DMS153 treated with DMSO at 0.1 percent for 48 hours (cell line): ENCODE data around the gene CCNI2.

Experiments used
- DNase-seq: peaks from one replicate; lab custom pipeline; 2025; ENCODE audit not compliant: unreplicated experiment; lab: John Stamatoyannopoulos, UW

CCNI2 gene, protein sequence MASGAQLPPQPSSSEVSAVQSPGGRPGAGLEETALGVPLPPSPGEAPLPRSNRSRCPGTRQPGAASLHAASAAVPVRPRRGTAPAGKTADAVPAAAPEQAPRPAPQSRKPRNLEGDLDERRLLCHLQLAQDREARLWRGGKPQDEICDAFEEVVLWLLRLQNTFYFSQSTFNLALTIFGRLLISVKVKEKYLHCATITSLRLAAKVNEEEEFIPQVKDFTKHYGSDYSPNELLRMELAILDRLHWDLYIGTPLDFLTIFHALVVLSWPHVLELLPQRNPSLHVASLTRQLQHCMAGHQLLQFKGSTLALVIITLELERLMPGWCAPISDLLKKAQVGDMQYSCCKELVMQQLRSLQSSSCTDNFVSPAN

GRCh38 chr5:132746954-132747615 lies at the start of gene CCNI2:
Gene CCNI2, plus strand, starts transcription at chr5:132747426. Its CDS starts 70 bp downstream, at chr5:132747496.
- no peak for DNase-seq

DNA sequence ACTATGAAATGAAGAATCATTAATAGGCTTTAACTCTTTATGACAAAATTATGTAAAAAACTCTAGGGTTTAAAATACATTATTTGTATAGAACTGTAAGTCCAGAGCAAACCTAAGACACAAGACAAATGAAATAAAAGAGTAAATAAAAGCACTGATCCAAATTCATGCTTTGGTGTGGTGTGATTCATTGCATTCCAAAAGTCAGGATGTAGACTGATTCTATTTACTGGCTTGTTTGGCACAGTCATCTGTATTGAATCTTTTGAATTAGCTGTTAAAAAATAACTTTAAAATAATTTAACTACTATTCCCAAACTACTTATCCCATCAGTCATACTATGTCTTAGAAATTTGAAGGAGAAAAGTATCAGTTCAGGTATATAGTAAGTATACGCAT lies 42.4 kb upstream of the CCNI2 start:
- no peak for DNase-seq

DNA sequence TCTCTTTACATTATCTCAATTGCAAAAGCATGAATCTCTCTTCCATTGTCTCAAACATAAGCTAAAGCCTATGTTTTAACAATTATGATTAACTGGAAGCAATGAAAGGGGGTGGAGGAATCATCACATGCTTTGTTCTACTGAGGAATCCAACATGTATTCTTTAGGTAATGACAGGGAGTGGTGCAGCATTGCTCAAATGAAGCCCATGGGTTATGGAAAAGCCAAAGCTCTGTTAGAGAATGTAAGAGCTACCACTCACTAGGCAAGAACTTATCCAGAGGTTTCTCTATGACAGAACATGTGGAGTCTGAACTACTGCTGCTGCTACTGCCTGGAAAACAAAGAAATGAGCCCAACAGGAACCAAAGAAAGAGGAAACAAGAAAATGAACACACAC lies 38.6 kb upstream of the CCNI2 start:
- DNase-seq: no peak

GRCh38 chr5:132714456-132715307 lies 32.5 kb upstream of the CCNI2 start:
- DNase-seq: no peak

DNA sequence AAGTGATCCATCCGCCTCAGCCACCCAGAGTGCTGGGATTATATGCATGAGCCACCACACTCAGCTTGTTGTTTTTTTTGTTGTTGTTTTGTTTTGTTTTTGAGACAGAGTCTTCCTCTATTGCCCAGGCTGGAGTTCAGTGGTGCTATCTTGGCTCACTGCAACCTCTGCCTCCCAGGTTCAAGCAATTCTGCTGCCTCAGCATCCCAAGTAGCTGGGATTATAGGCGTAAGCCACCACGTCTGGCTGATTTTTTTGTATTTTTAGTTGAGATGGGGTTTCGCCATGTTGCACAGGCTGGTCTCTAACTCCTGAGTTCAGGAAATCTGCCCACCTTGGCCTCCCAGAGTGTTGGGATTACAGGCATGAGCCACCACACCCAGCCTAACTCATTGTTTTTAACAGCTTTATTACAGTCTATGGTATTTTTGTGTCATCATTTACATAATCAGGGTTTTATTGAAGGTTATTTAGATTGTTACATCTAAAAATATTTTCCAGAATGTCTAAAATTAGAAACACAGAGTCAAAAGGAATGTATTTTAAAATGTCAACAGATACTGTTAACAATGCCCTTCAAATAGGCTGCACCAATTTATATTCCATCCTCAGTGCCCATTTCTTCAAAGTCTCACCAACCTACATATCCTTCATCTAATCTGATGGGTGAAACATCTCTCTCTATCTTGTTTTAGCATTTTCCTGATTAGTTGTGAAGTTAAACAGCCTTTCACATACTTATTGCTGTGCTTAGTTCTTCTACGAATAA lies 28.5 kb upstream of the CCNI2 start:
- DNase-seq: no peak

- DNase-seq: no peak
Observed at GRCh38 chr5:132725745-132726144, 21.5 kb upstream of the CCNI2 start.

DNA sequence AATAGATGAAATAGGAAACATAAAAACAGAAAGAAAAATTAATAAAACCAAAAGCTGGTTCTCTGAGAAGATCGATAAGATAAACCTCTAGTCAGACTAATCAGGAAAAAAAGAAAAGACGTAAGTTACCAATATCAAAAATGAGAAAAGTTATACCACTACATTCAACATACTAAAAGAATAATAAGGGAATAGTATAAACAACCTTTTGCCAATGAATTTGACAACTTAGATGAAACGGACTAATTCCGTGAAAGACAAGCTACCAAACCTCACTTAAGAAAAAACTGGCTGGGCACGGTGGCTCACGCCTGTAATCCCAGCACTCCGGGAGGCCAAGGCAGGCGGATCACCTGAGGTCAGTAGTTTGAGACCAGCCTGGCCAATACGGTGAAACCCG lies 17.3 kb upstream of the CCNI2 start:
- no peak for DNase-seq

GRCh38 chr5:132733499-132734148 lies 13.6 kb upstream of the CCNI2 start:
- no peak for DNase-seq

- no peak for DNase-seq
Observed at GRCh38 chr5:132734687-132735086, 12.5 kb upstream of the CCNI2 start.

DNA sequence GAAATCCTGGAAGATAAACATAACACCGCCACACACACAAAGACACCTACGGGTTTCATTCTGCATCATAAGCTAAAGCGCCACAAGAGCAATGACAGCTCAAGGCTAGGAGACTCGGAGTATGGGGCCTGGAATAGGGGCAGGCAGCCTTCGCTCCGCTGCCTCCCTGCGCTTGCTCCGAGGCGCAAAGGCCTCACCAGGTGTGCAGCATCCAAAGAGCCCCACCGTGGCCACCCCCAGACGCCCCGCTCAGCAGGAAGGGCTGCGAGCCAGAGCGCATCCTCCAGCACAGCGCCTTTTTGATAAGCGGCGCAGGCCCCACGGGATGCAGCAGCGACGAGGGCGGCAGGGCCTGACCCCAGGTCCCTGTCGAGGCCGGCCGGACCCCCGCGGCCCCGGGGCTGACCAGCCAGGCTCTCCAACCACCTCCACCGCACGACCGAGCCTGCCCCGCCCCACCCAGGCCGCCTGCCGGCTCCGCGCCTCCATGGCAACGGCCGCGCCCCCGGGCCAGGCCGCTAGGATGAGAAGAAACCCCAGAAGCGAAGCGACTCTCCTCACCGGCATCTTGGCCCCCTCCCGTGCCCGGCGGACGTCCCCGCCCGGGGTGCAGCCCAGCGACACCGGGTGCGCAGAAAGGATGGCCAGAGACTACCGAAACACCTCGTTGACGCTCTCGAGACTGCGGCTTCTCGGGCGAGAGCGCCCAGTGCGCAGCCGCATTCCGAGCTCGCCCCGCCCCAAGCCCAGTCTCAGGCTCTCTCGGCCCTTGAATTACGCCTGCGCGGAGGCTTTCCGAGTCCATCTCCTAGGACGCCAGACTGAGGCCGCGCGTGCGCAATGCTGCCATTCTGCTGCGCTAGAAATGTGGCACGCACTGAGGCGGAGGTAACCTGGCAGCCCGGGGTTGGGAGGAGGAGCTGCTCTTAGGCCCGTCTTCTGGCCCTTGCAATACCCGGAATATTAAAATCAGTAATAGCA lies 10.1 kb upstream of the CCNI2 start, which contains the start of gene KIF3A:
TSS of gene KIF3A (minus strand) at position 694 of the 981 bp plus-strand sequence. CDS start at position 567, 127 bp downstream.
- DNase-seq: peak; percentile 74

DNA sequence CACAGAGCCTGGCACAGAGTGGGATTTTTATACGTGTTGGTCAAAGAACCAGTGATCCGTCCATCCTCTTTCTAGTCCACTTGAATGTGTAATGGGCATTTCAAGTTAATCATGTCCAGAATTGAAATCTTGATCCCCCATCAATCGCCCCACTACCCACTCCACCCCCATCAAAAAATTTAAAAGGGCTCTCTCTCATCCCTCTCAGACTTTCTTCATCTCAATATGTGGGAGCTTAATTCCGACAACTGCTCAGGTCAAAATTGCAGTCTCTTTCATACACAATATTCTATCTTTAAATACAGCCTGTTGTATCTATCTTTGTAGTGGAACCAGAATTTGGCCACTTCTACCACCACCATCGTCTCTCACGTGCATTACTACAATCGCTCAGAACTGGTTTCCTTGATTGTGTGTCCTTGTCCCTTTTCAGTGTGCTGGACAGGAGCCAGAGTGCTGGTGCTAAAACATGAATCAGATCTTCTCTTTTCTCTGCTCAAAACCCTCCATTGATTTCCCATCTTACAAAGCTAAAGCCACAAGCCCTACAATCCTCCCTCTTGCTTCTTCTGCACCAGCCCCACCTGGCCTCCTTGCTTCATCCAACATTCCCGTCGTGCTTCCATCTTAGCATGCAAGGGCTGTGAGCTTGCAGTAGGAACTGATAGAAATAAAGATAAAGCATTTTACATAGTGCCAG lies 9.1 kb upstream of the CCNI2 start:
- DNase-seq: no peak

DNA sequence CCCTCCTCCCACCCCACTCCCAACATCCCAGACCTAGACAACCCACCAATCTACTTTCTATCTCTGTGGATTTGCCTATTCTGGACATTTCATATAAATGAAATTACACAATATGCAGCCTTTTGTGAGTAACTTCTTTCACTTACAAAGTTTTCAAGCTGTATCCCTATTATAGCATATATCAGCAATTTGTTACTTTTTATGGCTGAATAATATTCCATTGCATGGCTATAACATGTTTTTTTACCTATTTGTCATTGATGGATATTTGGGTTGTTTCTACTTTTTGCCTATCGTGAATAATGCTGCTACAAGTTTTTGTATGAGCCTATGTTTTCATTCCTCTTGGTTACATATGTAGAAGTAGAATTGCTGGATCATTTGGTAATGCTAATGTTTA lies 8.0 kb upstream of the CCNI2 start:
- no peak for DNase-seq

DNA sequence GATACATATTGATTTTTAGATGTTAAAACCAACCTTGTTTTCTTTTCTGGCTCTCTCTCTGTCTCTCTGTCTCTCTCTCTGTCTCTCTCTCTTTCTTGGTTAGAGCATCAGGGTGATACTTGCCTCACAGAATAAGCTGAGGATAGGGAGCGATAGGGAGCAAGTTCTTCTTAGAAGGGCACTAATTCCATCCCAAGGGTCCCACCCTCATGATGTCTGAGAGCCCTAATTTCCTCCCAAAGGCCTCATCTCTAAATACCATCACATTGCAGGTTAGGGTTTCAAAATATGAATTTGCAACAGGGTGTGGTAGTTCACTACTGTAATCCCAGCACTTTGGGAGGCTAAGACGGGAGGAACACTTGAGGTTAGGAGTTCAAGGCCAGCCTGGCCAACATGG lies 5.1 kb upstream of the CCNI2 start:
- no peak for DNase-seq

DNA sequence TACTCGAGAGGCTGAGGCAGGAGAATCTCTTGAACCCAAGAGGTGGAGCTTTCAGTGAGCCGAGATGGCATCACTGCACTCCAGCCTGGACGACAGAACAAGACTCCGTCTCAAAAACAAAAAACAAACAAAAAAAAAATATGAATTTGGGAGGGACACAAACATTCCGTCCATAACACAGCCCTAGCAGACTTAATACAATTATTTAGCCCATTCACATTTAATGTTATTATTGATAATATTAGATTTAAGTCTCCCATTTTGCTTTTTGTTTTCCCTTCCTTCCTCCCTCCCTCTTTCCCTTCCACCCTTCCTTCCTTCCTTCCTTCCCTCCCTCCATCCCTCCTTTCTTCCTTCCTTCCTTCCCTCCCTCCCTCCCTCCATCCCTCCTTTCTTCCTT lies 4.6 kb upstream of the CCNI2 start:
- DNase-seq: no peak

- no peak for DNase-seq
Observed at GRCh38 chr5:132744659-132745058, 2.6 kb upstream of the CCNI2 start.

- no peak for DNase-seq
Observed at GRCh38 chr5:132746592-132746953, 653 bp upstream of the CCNI2 start.

GRCh38 chr5:132747616-132748440 lies 602 bp downstream of the CCNI2 start:
- DNase-seq: no peak

DNA sequence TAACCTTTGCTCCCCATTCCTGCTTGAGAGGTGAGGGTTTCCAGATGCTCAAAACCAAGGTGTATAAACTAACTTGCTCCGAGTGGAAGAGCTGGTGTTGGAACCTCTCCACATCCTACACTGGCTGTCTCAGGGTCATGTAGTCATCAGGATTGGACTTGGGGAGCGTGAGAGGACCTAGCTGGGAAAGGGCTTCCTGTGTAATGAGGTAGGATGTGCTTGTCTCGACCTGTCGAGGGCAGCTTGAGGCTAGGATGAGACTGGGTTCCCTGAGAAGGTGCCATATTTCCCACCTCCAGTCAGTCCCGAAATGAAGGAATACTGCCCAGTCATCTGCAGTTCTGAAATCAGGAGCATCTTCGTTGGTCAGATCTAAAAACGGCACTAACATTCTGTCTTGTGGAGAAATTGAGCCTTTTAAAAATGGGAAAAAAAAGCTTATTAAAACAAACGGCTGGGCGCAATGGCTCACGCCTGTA lies 1.3 kb downstream of the CCNI2 start:
- DNase-seq: no peak
